SK-N-MC (cell line): ENCODE results near the gene PBX3.

Source experiments
- DNase-seq: peaks from one replicate; pipeline ENCODE4 v3.0.0-alpha.2; 2011; ENCODE audit warnings: low read depth, low spot score
- H3K27ac ChIP-seq: fragments of 200-600 bp; sonication (generic); 2 replicates; pipeline ENCODE4 v1.5.1; 2016; ENCODE audit warnings: mixed run types
- H3K36me3 ChIP-seq: fragments of 200-600 bp; sonication (generic); 2 replicates; pipeline ENCODE4 v1.6.1; 2017; ENCODE audit warnings: antibody characterized with exemption, low read length, mixed read lengths; ENCODE audit not compliant: insufficient read depth
- H3K4me3 ChIP-seq: fragments of 200-600 bp; sonication (generic); 2 replicates; pipeline ENCODE4 v1.5.1; 2016
- H3K9ac ChIP-seq: fragments of 200-600 bp; sonication (generic); 2 replicates; pipeline ENCODE4 v1.8.0; 2017; ENCODE audit warnings: mixed run types, mixed read lengths; ENCODE audit not compliant: insufficient read length
- H3K9me3 ChIP-seq: fragments of 200-600 bp; sonication (generic); 2 replicates; pipeline ENCODE4 v1.6.1; 2017; ENCODE audit warnings: low read depth, mild to moderate bottlenecking, antibody characterized with exemption, low read length, moderate library complexity, mixed read lengths
- EZH2 ChIP-seq: fragments of 200-600 bp; sonication (generic); IDR thresholded peaks from one replicate; pipeline ENCODE4 v1.6.1; 2017; ENCODE audit warnings: antibody characterized with exemption
- FOXP2 ChIP-seq: optimal IDR thresholded peaks from 2 replicates; pipeline ENCODE3; 2011; ENCODE audit warnings: mild to moderate bottlenecking, moderate library complexity; ENCODE audit not compliant: insufficient read depth; ENCODE audit errors: extremely low read length, control extremely low read depth
- POLR2AphosphoS5 ChIP-seq: IDR thresholded peaks from 2 replicates; pipeline ENCODE4 v1.6.1; 2012; ENCODE audit warnings: mild to moderate bottlenecking, low read depth, low read length, borderline replicate concordance

PBX3 gene

GRCh38 chr9:125982798-125983406, 235.7 kb downstream of the PBX3 start:
- no peak overlapping the region for H3K4me3 ChIP-seq
- no peaks in the 10 kb centered on the region; the same call in 1 of the 2 replicates for H3K9me3 ChIP-seq
- TF ChIP-seq EZH2 (no peak), POLR2AphosphoS5 (no peak), FOXP2 (no peak)
- DNase-seq, result no peak
- H3K36me3 ChIP-seq, result no peaks in the 10 kb centered on the region
- H3K27ac ChIP-seq, result no peak overlapping the region
- H3K9ac ChIP-seq, result no peak overlapping the region

GRCh38 chr9:125983681-125984080, 236.5 kb downstream of the PBX3 start:
- DNase-seq, result no peak
- no peaks in the 10 kb centered on the region for H3K36me3 ChIP-seq
- TF ChIP-seq POLR2AphosphoS5 (no peak), FOXP2 (no peak), EZH2 (no peak)
- H3K9ac ChIP-seq, result no peak overlapping the region
- no peak overlapping the region for H3K4me3 ChIP-seq
- no peak overlapping the region for H3K27ac ChIP-seq
- no peaks in the 10 kb centered on the region; the same call in 1 of the 2 replicates for H3K9me3 ChIP-seq

GRCh38 chr9:125984461-125984860, 237.3 kb downstream of the PBX3 start:
- no peak overlapping the region for H3K4me3 ChIP-seq
- H3K9ac ChIP-seq, result no peak overlapping the region
- H3K9me3 ChIP-seq, result no peaks in the 10 kb centered on the region; the same call in 1 of the 2 replicates
- H3K36me3 ChIP-seq, result no peaks in the 10 kb centered on the region
- no peak overlapping the region for H3K27ac ChIP-seq
- TF ChIP-seq POLR2AphosphoS5, result no peak
- no peak for TF ChIP-seq FOXP2
- TF ChIP-seq EZH2, result no peak
- no peak for DNase-seq

- H3K27ac ChIP-seq, result no peak overlapping the region
- TF ChIP-seq EZH2, result no peak
- no peak for TF ChIP-seq POLR2AphosphoS5
- TF ChIP-seq FOXP2, result no peak
- no peaks in the 10 kb centered on the region for H3K9me3 ChIP-seq
- H3K9ac ChIP-seq, result no peak overlapping the region
- no peak overlapping the region for H3K4me3 ChIP-seq
- no peak for DNase-seq
- H3K36me3 ChIP-seq, result no peaks in the 10 kb centered on the region
These were observed 238.2 kb downstream of the PBX3 start for GRCh38 chr9:125985142-125985997.

- no peak overlapping the region for H3K9ac ChIP-seq
These were observed 239.0 kb downstream of the PBX3 start for GRCh38 chr9:125985998-125986655.

GRCh38 chr9:125986966-125987365, 239.8 kb downstream of the PBX3 start:
- DNase-seq, result no peak
- no peaks in the 10 kb centered on the region for H3K36me3 ChIP-seq
- no peak for TF ChIP-seq POLR2AphosphoS5
- no peak for TF ChIP-seq EZH2
- TF ChIP-seq FOXP2, result no peak

More at GRCh38 chr9:125985998-125986655, 239.0 kb downstream of the PBX3 start:
- DNase-seq, result no peak
- Histone ChIP-seq H3K27ac (no peak overlapping the region), H3K4me3 (no peak overlapping the region), H3K9me3 (no peaks in the 10 kb centered on the region), H3K36me3 (no peaks in the 10 kb centered on the region)
- TF ChIP-seq EZH2, result no peak
- no peak for TF ChIP-seq POLR2AphosphoS5
- TF ChIP-seq FOXP2, result no peak

GRCh38 chr9:125987420-125987819, 240.2 kb downstream of the PBX3 start:
- TF ChIP-seq FOXP2 (no peak), EZH2 (no peak), POLR2AphosphoS5 (no peak)
- H3K36me3 ChIP-seq, result no peaks in the 10 kb centered on the region
- H3K27ac ChIP-seq, result no peak overlapping the region
- no peaks in the 10 kb centered on the region for H3K9me3 ChIP-seq
- H3K9ac ChIP-seq, result no peak overlapping the region
- no peak for DNase-seq
- no peak overlapping the region for H3K4me3 ChIP-seq

More at GRCh38 chr9:125986966-125987365, 239.8 kb downstream of the PBX3 start:
- Histone ChIP-seq H3K9me3 (no peaks in the 10 kb centered on the region), H3K4me3 (no peak overlapping the region), H3K9ac (no peak overlapping the region), H3K27ac (no peak overlapping the region)

- no peaks in the 10 kb centered on the region for H3K9me3 ChIP-seq
- H3K9ac ChIP-seq, result no peak overlapping the region
- no peak for DNase-seq
- TF ChIP-seq EZH2 (no peak), POLR2AphosphoS5 (no peak), FOXP2 (no peak)
- H3K27ac ChIP-seq, result no peak overlapping the region
- H3K36me3 ChIP-seq, result no peaks in the 10 kb centered on the region
- H3K4me3 ChIP-seq, result no peak overlapping the region
These were observed 241.4 kb downstream of the PBX3 start for GRCh38 chr9:125988479-125989050.
